ENCODE measurements around the gene MARCHF2. TPM values are rescaled to one million over a fixed set of nuclear protein-coding genes. Genes with fewer than 3 reads are reported as not detected.
A peak's percentile ranks its signal among the peaks of the same experiment; 100 is the strongest.

MARCHF2 gene
- total RNA-seq, 1 experiment from 2014 or later: 27.5 TPM

- peaks cover 50 to 60% of the 10 kb centered on the region in 2 experiments for H3K4me1 Mint-ChIP-seq
- Histone ChIP-seq H3K56ac (ENCODE audit: insufficient read length, low read depth, low read length) (no peak overlapping the region), H3K14ac (ENCODE audit: insufficient read depth, low read length) (peak overlapping the region; percentile 98), H2AK5ac (ENCODE audit: insufficient read length, low read length) (no peak overlapping the region), H2BK12ac (ENCODE audit: insufficient read length, low read depth, low read length) (no peak overlapping the region), H3K23me2 (ENCODE audit: insufficient read length, low read depth, low read length, poor library complexity, severe bottlenecking) (no peaks in the 10 kb centered on the region), H3K9ac (ENCODE audit: extremely low read depth, insufficient read length, low read length) (peak overlapping the region; percentile 95), H2BK20ac (ENCODE audit: low read depth, low read length, poor library complexity, severe bottlenecking) (no peak overlapping the region), H2BK5ac (ENCODE audit: insufficient read length, low read length) (no peak overlapping the region), H3K27me3 (ENCODE audit: insufficient read depth, low read length) (no peaks in the 10 kb centered on the region), H3K79me2 (ENCODE audit: insufficient read depth, low read length) (peaks cover 51% of the 10 kb centered on the region), H3K23ac (ENCODE audit: insufficient read length, low read depth, low read length) (no peak overlapping the region), H3K4ac (ENCODE audit: low read depth, low read length) (peak overlapping the region; percentile 94), H2AFZ (ENCODE audit: low read length) (no peak overlapping the region), H3T11ph (ENCODE audit: low read length) (no peak overlapping the region), H4K91ac (ENCODE audit: insufficient read length, low read depth, low read length) (peak overlapping the region; percentile 98), H3K79me1 (ENCODE audit: insufficient read depth, low read depth, low read length, poor library complexity, severe bottlenecking) (no peaks in the 10 kb centered on the region), H3K4me1 (ENCODE audit: insufficient read depth, low read length) (peaks cover 10% of the 10 kb centered on the region), H3K27ac (ENCODE audit: insufficient read length, low read depth, low read length) (no peak overlapping the region), H3K18ac (ENCODE audit: insufficient read length, low read depth, low read length) (peak overlapping the region; percentile 96), H2BK120ac (ENCODE audit: low read depth, low read length, poor library complexity, severe bottlenecking) (no peak overlapping the region), H2BK15ac (ENCODE audit: low read depth, low read length) (no peak overlapping the region), H4K20me1 (ENCODE audit: control insufficient read depth, insufficient read depth, insufficient read length) (peaks cover 4% of the 10 kb centered on the region), H4K8ac (replicated peaks; ENCODE audit: insufficient read length, low read depth, low read length) (no peak overlapping the region), H4K5ac (ENCODE audit: insufficient read length, low read depth, low read length) (no peak overlapping the region), H3K9me3 (ENCODE audit: control insufficient read depth, low read depth, low read length) (no peaks in the 10 kb centered on the region), H3K4me2 (ENCODE audit: insufficient read depth, insufficient read length, low read length) (peak overlapping the region; percentile 75)
- H3K9me3 Mint-ChIP-seq: 0 out of 5 replicates have a peak, but pooled peaks cover 0 to 3% of the 10 kb centered on the region in 2 experiments
- peaks cover 21 to 33% (median 31%) of the 10 kb centered on the region in 3 experiments for H3K36me3 Mint-ChIP-seq (ENCODE audit: insufficient read depth in 1 of 3, low read depth in 3 of 3)
- no peaks in the 10 kb centered on the region; the same call in 1 of the 2 replicates for H3K27me3 Mint-ChIP-seq (ENCODE audit: low read depth)
- no CpG with 5 or more reads among the region's 45 CpGs for WGBS (ENCODE audit: extremely low coverage, insufficient read length, low lambda C conversion rate)
- DNase-seq: no peak
- peak overlapping the region; percentile 96 to 99 for H3K4me3 Mint-ChIP-seq
- peak overlapping the region; percentile 42 to 96 (median 89) for H3K27ac Mint-ChIP-seq
- no peak for TF ChIP-seq CTCF (conservative IDR thresholded peaks at IDR 0.05)
These were observed 32.4 kb downstream of the MARCHF2 start for GRCh38 chr19:8445488-8446001.

Measured in H9 (cell line).